Adrenal gland (tissue), 12 donors: ENCODE results near the gene PHACTR3. TPM values are rescaled to one million over a fixed set of nuclear protein-coding genes. Genes with fewer than 3 reads are reported as not detected.

ENCODE experiments used
- DNase-seq, 7 donors: peaks; one replicate each; pipeline ENCODE4 v3.0.0-alpha.2; 2019 to 2020
- H3K27ac ChIP-seq, 5 donors: fragments of 200-600 bp; sonication (generic) in 4 of 5; 1 replicate in 3 of 5; 2 replicates in 2 of 5; pipeline versions ENCODE4 v1.5.1 to v1.8.0; 2016 to 2020; ENCODE audit warnings: mild to moderate bottlenecking in 1 of 5
- H3K27me3 ChIP-seq: fragments of 200-600 bp; 2 replicates; pipeline ENCODE4 v1.8.0; 2021
- H3K36me3 ChIP-seq, 2 donors: fragments of 200-600 bp; replicated peaks in 1 of 2; 1 replicate in 1 of 2; 2 replicates in 1 of 2; pipeline versions ENCODE4 v1.5.1 to v1.8.0; 2018 to 2022
- H3K4me1 ChIP-seq, 2 donors: fragments of 200-600 bp; replicated peaks in 1 of 2; 1 replicate in 1 of 2; 2 replicates in 1 of 2; pipeline versions ENCODE4 v1.5.1 to v1.8.0; 2018 to 2021
- H3K4me3 ChIP-seq, 4 donors: fragments of 200-600 bp; sonication (generic) in 3 of 4; one replicate each; pipeline ENCODE4 v1.5.1; 2016 to 2018
- H3K9me3 ChIP-seq, 3 donors: fragments of 200-600 bp; sonication (generic) in 1 of 3; replicated peaks in 1 of 3; 1 replicate in 2 of 3; 2 replicates in 1 of 3; pipeline versions ENCODE4 v1.5.1 to v1.8.0; 2016 to 2021
- POLR2A ChIP-seq, 2 donors: fragments of 450-650 bp; IDR thresholded peaks; one replicate each; pipeline ENCODE4 v1.6.1; 2017; ENCODE audit warnings: antibody characterized with exemption in 2 of 2, mild to moderate bottlenecking in 2 of 2, moderate library complexity in 1 of 2
- WGBS, 4 donors: extraction: QIAGEN DNeasy Blood & Tissue Kit in 2 of 4; methylation state at CpG; one replicate each; pipeline versions ENCODE4 v1.1.5 to v1.1.7; 2013 to 2017; 5-methylcytosine and 5-hydroxymethylcytosine counted together
- intact Hi-C, 2 donors: fragments of 100-400 bp; cut with DNase I; formaldehyde crosslinking; loops; one replicate each; pipeline versions ENCODE4 v1.14.1 to v1.15.0; 2022 to 2023
- polyA plus RNA-seq, 3 donors: library from polyadenylated mRNA; stranded (reverse); fragments of 200-250 nt in 2 of 3; fragments of 350-450 nt in 1 of 3; fragmentation: Illumina TruSeq in 1 of 3; extraction: RNeasy Lipid Tissue Mini Kit (QIAGEN cat#74804) in 1 of 3; gene quantifications; one replicate each; pipeline ENCODE4 v1.2.3, GENCODE V29; 2013 to 2014
- total RNA-seq, 9 donors: library from RNA; depleted of rRNA in 4 of 9; stranded (reverse); fragments of >200 nt in 4 of 9; fragments of 120-200 nt in 1 of 9; fragmentation: NEBNext Ultra II Directional in 1 of 9; extraction: Animal tissue kit (Norgen Biotek cat#: 25700) in 1 of 9; gene quantifications; one replicate each; pipeline versions ENCODE4 v1.1.0 to v1.2.4, GENCODE V29; 2013 to 2023
- TF ChIP-seq, protein P1 (sequence below), 6 experiments: fragments of 450-650 bp in 4 of 6; fragments of 200-600 bp in 2 of 6; sonication (generic) in 1 of 6; IDR thresholded peaks; 1 replicate in 5 of 6; 2 replicates in 1 of 6; pipeline versions ENCODE4 v1.5.1 to v1.8.0; 2016 to 2021; ENCODE audit warnings: antibody characterized with exemption in 6 of 6, mild to moderate bottlenecking in 2 of 6, moderate library complexity in 1 of 6
- donor health status: healthy with polysubstance abuse.
- donor health status: Bipolar disorder and iron deficiency.
- donor health status: DM: yes; HTN: yes; CAD: no.
- donor health status: DM: no; HTN: no; CAD: no.
- donor health status: DM: no; HTN: no; CAD: no.
- donor health status: DM: yes; HTN: yes; CAD: no.

The PHACTR3 gene
- total and polyA plus RNA-seq, 12 donors: 0.17 to 4.5 (median 0.81) TPM

GRCh38 chr20:59748619-59749191 lies 144.4 kb downstream of the PHACTR3 start:
- Histone ChIP-seq H3K9me3 (no peaks in the 10 kb centered on the region), H3K27me3 (peaks cover 25% of the 10 kb centered on the region), H3K4me1 (peaks cover 0 to 6% of the 10 kb centered on the region in 2 donors), H3K4me3 (no peak overlapping the region), H3K36me3 (no peaks in the 10 kb centered on the region), H3K27ac (peak overlapping the region in 1 of 5 donors; percentile 61)
- TF ChIP-seq, protein P1, sequence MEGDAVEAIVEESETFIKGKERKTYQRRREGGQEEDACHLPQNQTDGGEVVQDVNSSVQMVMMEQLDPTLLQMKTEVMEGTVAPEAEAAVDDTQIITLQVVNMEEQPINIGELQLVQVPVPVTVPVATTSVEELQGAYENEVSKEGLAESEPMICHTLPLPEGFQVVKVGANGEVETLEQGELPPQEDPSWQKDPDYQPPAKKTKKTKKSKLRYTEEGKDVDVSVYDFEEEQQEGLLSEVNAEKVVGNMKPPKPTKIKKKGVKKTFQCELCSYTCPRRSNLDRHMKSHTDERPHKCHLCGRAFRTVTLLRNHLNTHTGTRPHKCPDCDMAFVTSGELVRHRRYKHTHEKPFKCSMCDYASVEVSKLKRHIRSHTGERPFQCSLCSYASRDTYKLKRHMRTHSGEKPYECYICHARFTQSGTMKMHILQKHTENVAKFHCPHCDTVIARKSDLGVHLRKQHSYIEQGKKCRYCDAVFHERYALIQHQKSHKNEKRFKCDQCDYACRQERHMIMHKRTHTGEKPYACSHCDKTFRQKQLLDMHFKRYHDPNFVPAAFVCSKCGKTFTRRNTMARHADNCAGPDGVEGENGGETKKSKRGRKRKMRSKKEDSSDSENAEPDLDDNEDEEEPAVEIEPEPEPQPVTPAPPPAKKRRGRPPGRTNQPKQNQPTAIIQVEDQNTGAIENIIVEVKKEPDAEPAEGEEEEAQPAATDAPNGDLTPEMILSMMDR (IDR thresholded peaks at IDR 0.05): no peak
- no peak for TF ChIP-seq POLR2A (IDR thresholded peaks at IDR 0.05)
- intact Hi-C loops: no loop called here
- 68 to 80% (median 75%) methylated on average over 14 of the region's 14 CpGs for WGBS, 4 donors
- DNase-seq: peak in 2 of 7 donors; percentile 8 to 35

GRCh38 chr20:59749301-59749700 lies 145.0 kb downstream of the PHACTR3 start:
- H3K36me3 ChIP-seq: no peaks in the 10 kb centered on the region
- H3K4me1 ChIP-seq: peaks cover 0 to 6% of the 10 kb centered on the region in 2 donors
- H3K9me3 ChIP-seq: no peaks in the 10 kb centered on the region
- 58 to 76% (median 67%) methylated on average over 8 to 12 of the region's 12 CpGs for WGBS, 4 donors
- peak in 1 of 7 donors; percentile 7 for DNase-seq
- H3K27ac ChIP-seq: no peak overlapping the region
- no peak for TF ChIP-seq POLR2A (IDR thresholded peaks at IDR 0.05)
- TF ChIP-seq, protein P1 (IDR thresholded peaks at IDR 0.05): no peak
- no peak overlapping the region for H3K4me3 ChIP-seq
- intact Hi-C loops: no loop called here
- H3K27me3 ChIP-seq: peaks cover 29% of the 10 kb centered on the region

DNA sequence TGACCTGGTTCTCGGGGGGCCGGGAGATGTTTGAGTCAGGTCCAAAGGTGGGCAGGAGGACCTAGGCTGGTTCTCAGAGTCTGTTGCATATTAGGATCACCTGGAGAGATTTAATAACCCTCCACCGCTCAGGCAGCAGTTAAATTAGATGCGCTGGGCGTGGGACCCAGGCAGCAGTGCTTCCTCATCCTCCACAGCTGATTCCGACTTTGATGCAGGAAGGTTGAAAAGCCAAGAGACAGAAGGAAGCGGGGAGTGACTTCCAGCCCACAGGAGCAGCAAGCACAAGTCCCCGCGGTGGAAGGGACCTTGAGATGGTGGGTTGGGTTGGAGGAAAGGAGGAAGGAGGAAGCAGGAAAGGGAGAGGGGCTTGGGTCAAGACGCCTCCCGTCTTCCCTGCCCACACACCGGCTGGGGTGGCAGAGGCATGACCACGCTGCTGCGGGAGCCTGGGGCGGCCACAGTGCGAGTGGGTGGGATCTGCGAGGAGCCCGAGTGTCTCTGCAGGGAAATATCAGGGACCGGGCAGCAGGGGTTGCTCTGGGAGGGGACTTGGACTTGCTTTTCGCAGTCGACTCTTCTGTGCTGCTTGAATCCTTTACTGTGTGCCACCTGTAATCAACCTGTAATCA lies 146.0 kb downstream of the PHACTR3 start:
- 49 to 69% (median 66%) methylated on average over 11 to 21 of the region's 21 CpGs for WGBS, 4 donors
- Histone ChIP-seq H3K4me1 (peaks cover 0 to 6% of the 10 kb centered on the region in 2 donors), H3K27ac (no peak overlapping the region), H3K36me3 (no peaks in the 10 kb centered on the region), H3K27me3 (peaks cover 31% of the 10 kb centered on the region), H3K4me3 (no peak overlapping the region), H3K9me3 (no peaks in the 10 kb centered on the region)
- TF ChIP-seq, protein P1 (IDR thresholded peaks at IDR 0.05): no peak
- no peak for TF ChIP-seq POLR2A (IDR thresholded peaks at IDR 0.05)
- intact Hi-C loops: loop anchor here in 1 of 2 donors (2.0 kb wide), 2 partner anchors 152 to 178 kb away; no protein-coding TSS in a partner anchor
- no peak for DNase-seq

- TF ChIP-seq, protein P1 (IDR thresholded peaks at IDR 0.05): peak; percentile 56 to 86 (median 74)
- no peak for TF ChIP-seq POLR2A (IDR thresholded peaks at IDR 0.05)
- Histone ChIP-seq H3K4me1 (peaks cover 0 to 6% of the 10 kb centered on the region in 2 donors), H3K9me3 (no peaks in the 10 kb centered on the region), H3K4me3 (no peak overlapping the region), H3K36me3 (no peaks in the 10 kb centered on the region), H3K27me3 (peaks cover 38% of the 10 kb centered on the region), H3K27ac (no peak overlapping the region)
- peak; percentile 60 to 87 (median 76) for DNase-seq
- intact Hi-C loops: loop anchor here in 1 of 2 donors (2.0 kb wide), 2 partner anchors 152 to 178 kb away; no protein-coding TSS in a partner anchor
- 14 to 26% (median 23%) methylated on average over 7 to 21 of the region's 21 CpGs for WGBS, 4 donors
Measured at GRCh38 chr20:59751075-59751711, 146.9 kb downstream of the PHACTR3 start.
